ENCODE data around the gene SLC66A3. TPM values are rescaled to one million over a fixed set of nuclear protein-coding genes. Genes with fewer than 3 reads are reported as not detected.

Gene SLC66A3
- polyA plus RNA-seq, 1 donor (not counting 4 experiments of a cell fraction or from before 2014, with no cell fraction given): 31.1 TPM

- no peaks in the 10 kb centered on the region for H3K9me1 ChIP-seq (ENCODE audit: control insufficient read depth, extremely low read depth, insufficient read depth, low read length)
- H2AFZ ChIP-seq (ENCODE audit: control insufficient read depth, low read length): no peak overlapping the region
- no peak overlapping the region for H3K27ac ChIP-seq (ENCODE audit: control insufficient read depth, insufficient read depth, low read length)
- H3K9ac ChIP-seq (ENCODE audit: control insufficient read depth, extremely low read depth, insufficient read depth, low read length): no peak overlapping the region
- H3K9me3 ChIP-seq (ENCODE audit: control insufficient read depth, low read depth, low read length): no peaks in the 10 kb centered on the region
- DNase-seq (ENCODE audit: low read depth, low spot score) (no peak), FAIRE-seq (no peak)
- TF ChIP-seq CTCF (optimal IDR thresholded peaks at IDR 0.05 in 1 of 3, IDR thresholded peaks at IDR 0.05 in 1 of 3, conservative IDR thresholded peaks at IDR 0.05 in 1 of 3; ENCODE audit: extremely low read depth in 1 of 3, insufficient read depth in 2 of 3, low read length in 3 of 3) (no peak), EZH2 (IDR thresholded peaks at IDR 0.05; ENCODE audit: low read length) (no peak)
- H3K4me1 ChIP-seq (ENCODE audit: control insufficient read depth, extremely low read depth, insufficient read depth, low read length): peaks cover 10% of the 10 kb centered on the region
- H3K27me3 ChIP-seq (ENCODE audit: control insufficient read depth, extremely low read depth, insufficient read depth, low read length): peaks cover 17% of the 10 kb centered on the region
- dilution Hi-C loops (cut with MboI; ENCODE audit: extremely low pct_ligation_motif_present, low sequenced_read_pairs): no loop called here
- H3K79me2 ChIP-seq (ENCODE audit: control insufficient read depth, insufficient read depth, low read length): no peaks in the 10 kb centered on the region
- H4K20me1 ChIP-seq (ENCODE audit: control insufficient read depth, extremely low read depth, insufficient read depth, low read length): no peaks in the 10 kb centered on the region
- H3K4me2 ChIP-seq (ENCODE audit: control insufficient read depth, extremely low read depth, insufficient read depth, low read depth, low read length): no peak overlapping the region
- H3K4me3 ChIP-seq (ENCODE audit: control insufficient read depth in 2 of 3, extremely low read depth in 1 of 3, insufficient read depth in 2 of 3, low read depth in 1 of 3, low read length in 3 of 3): no peak overlapping the region
- H3K36me3 ChIP-seq (ENCODE audit: control insufficient read depth in 2 of 2, extremely low read depth in 1 of 2, insufficient read depth in 2 of 2, low read length in 2 of 2): no peaks in the 10 kb centered on the region
Observed at GRCh38 chr2:11131166-11131920, 23.9 kb upstream of the SLC66A3 start.

DNA sequence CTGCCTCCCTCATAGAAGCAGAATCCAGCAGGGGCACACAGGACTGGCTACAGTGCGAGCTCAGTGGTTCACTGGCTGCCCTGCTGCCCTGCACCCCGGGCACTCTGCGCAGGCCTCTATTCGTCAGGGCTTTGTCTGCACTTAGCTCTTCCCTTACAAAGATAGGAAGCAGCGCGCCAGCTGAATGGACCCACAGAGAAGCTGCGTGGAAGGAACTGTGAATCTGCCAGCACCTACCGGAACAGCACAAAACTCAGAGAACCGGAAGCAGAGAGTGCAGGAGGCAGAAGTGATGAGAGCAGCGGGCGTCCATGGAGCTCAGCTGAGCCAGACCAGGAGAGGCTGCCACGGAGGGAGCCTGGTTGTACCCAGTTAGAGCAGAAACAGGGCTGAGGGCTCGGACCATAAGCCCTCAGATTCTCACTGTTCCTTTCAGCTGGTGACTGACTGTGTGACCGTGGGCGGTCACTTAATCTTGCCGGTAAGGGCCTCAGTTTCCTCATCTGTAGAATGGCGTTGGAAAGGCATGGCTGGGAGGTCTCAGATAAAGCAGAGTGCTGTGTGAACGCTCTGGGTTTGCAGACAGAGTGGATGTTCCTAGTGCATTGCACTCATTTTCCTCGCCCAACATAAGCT lies 23.1 kb upstream of the SLC66A3 start:
- no peak overlapping the region for H3K4me3 ChIP-seq (ENCODE audit: control insufficient read depth in 2 of 3, extremely low read depth in 1 of 3, insufficient read depth in 2 of 3, low read depth in 1 of 3, low read length in 3 of 3)
- no peaks in the 10 kb centered on the region for H4K20me1 ChIP-seq (ENCODE audit: control insufficient read depth, extremely low read depth, insufficient read depth, low read length)
- no peak for FAIRE-seq
- peak overlapping the region; percentile 51 for H2AFZ ChIP-seq (ENCODE audit: control insufficient read depth, low read length)
- dilution Hi-C loops (cut with MboI; ENCODE audit: extremely low pct_ligation_motif_present, low sequenced_read_pairs): no loop called here
- no peaks in the 10 kb centered on the region for H3K79me2 ChIP-seq (ENCODE audit: control insufficient read depth, insufficient read depth, low read length)
- no peak for DNase-seq (ENCODE audit: low read depth, low spot score)
- no peaks in the 10 kb centered on the region for H3K9me3 ChIP-seq (ENCODE audit: control insufficient read depth, low read depth, low read length)
- H3K9ac ChIP-seq (ENCODE audit: control insufficient read depth, extremely low read depth, insufficient read depth, low read length): no peak overlapping the region
- no peaks in the 10 kb centered on the region for H3K36me3 ChIP-seq (ENCODE audit: control insufficient read depth in 2 of 2, extremely low read depth in 1 of 2, insufficient read depth in 2 of 2, low read length in 2 of 2)
- H3K27me3 ChIP-seq (ENCODE audit: control insufficient read depth, extremely low read depth, insufficient read depth, low read length): peaks cover 17% of the 10 kb centered on the region
- H3K27ac ChIP-seq (ENCODE audit: control insufficient read depth, insufficient read depth, low read length): no peak overlapping the region
- H3K9me1 ChIP-seq (ENCODE audit: control insufficient read depth, extremely low read depth, insufficient read depth, low read length): no peaks in the 10 kb centered on the region
- H3K4me2 ChIP-seq (ENCODE audit: control insufficient read depth, extremely low read depth, insufficient read depth, low read depth, low read length): peak overlapping the region; percentile 86
- peaks cover 10% of the 10 kb centered on the region for H3K4me1 ChIP-seq (ENCODE audit: control insufficient read depth, extremely low read depth, insufficient read depth, low read length)
- TF ChIP-seq EZH2 (IDR thresholded peaks at IDR 0.05; ENCODE audit: low read length) (no peak), CTCF (optimal IDR thresholded peaks at IDR 0.05 in 1 of 3, IDR thresholded peaks at IDR 0.05 in 1 of 3, conservative IDR thresholded peaks at IDR 0.05 in 1 of 3; ENCODE audit: extremely low read depth in 1 of 3, insufficient read depth in 2 of 3, low read length in 3 of 3) (no peak)
